NOMO-1 treated with dmso at 0.1 percent for 144 hours (cell line): Measurements from ENCODE around the gene MFGE8.
A peak's percentile ranks its signal among the peaks of the same experiment; 100 is the strongest.
"Not testable (repeated sequence)": the region's sequence is repeated elsewhere in the genome, so short reads cannot be mapped to it uniquely, and the experiment has no call there.

Experiments
- DNase-seq: peaks from one replicate; lab custom pipeline; 2025; ENCODE audit not compliant: unreplicated experiment; lab: John Stamatoyannopoulos, UW

The MFGE8 gene, protein sequence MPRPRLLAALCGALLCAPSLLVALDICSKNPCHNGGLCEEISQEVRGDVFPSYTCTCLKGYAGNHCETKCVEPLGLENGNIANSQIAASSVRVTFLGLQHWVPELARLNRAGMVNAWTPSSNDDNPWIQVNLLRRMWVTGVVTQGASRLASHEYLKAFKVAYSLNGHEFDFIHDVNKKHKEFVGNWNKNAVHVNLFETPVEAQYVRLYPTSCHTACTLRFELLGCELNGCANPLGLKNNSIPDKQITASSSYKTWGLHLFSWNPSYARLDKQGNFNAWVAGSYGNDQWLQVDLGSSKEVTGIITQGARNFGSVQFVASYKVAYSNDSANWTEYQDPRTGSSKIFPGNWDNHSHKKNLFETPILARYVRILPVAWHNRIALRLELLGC

GRCh38 chr15:88913017-88913849, at the start of gene MFGE8:
Gene MFGE8, minus strand, starts transcription at chr15:88913379. Its CDS starts 60 bp downstream, at chr15:88913319.
- DNase-seq, result peak; percentile 45

- DNase-seq, result no peak
These were observed 46.3 kb upstream of the MFGE8 start for GRCh38 chr15:88959445-88959844.

- DNase-seq, result no peak
These were observed 43.7 kb upstream of the MFGE8 start for GRCh38 chr15:88956906-88957305.

- no peak for DNase-seq
These were observed 43.1 kb upstream of the MFGE8 start for GRCh38 chr15:88956263-88956662.

DNA sequence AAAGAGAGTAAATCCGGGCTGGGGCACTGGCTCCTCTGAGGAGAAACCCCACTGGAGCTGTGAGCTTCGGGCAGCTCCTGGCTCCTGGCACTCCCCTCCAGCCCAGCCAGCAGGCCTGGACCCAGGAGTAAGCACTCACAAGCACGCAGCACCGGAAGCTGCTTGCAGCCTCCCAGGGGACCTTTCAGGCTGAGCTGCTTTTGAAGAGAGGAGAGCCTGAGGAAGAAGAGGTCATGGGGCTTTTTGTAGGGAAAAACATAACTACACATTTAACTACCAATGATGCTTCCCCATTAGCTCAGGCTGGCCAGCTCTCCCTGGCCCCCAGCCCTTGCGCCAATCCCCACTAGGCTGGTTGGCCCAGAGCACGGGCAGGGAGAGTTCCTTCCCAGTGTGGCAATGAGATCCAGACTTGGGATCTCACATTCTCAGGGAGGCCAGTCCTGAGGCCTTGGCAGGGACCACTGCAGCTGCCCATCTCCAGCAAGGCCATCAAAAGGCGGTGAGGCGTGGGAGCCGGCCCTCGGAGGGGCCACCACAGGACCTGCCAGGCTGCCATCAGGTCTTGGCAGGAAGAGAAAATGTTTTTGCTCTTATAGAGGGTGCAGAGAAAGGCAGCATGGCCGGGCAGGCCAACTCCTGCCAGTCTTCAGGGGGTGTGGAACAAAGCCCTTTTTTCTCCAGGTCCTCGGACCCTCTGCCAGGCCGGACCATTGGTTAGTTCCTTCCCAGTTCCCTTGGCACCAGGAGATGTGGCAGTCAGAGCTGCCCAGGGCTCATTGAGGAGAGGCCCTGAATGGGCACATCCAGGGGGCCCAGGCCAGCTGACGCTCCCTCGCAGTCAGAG, 41.5 kb upstream of the MFGE8 start:
- DNase-seq, result no peak

DNA sequence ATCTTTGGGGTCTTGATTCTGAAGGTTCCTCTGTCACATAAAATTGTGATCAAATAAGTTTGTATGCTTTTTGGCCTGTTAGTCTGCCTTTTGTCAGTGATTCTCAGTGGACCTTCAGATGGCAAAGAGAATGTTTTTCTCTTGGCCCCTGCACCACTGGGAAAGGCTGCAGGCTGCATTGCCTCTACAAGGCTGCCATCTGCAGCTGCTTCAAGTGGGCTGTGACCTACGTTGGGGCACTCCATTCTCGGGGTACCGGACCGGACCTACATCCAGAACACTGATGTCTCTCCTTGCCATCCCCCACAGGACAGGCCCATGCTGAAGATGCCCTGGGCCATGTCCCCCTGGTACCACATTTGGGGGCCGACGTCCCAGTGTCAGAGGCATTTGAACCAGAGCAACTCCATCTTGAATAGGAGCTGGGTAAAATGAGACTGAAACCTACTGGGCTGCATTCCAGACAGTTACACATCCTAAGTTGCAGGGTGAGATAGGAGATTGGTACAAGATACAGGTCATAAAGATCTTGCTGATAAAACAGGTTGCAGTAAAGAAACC, 37.5 kb upstream of the MFGE8 start:
- no peak for DNase-seq

DNA sequence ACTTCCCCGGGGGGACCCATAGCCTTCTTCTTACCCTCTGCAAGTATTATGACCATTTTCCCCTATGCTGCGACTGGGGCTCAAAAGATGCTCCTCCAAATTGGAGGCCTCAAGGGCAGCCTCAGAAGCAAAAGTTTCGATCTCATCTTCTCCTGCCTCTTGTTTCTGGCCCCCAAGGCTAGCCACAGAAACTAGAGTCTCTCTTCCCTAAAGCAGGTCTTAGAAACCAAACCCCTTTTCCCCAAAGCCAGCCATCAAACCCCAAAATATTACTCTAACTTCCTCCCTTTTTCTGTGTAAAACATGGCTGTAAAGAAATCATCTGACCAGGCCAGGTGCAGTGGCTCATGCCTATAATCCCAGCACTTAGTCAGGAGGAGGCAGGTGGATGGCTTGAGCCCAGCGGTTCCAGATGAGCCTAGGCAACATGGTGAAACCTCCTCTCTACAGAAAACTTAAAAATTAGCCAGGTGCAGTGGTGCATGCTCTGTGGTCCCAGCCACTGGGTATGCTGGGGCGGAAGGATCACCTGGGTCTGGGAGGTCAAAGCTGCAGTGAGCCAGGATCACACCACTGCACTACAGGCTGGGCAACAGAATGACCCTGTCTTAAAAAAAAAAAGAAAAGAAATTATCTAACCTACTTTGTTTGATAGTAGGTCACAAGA, 36.7 kb upstream of the MFGE8 start:
- no peak for DNase-seq

- no peak for DNase-seq
These were observed 27.0 kb upstream of the MFGE8 start for GRCh38 chr15:88940110-88940675.

DNA sequence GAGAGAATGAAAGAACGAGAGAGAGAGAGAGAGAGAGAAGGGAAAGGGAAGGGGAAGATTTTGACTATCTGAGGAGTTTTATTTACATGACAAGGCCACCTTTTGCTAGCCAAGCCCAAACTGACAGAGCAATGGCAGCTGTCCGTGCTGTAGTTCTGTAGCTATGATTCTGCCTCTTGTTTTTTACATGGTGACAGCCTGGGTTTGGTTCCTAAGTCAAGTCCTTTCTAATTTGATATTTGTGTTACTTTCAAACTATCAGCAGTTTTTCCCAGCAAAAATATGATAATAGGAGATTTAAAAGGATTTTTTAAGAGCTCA, 26.3 kb upstream of the MFGE8 start:
- DNase-seq, result no peak

GRCh38 chr15:88938802-88939485, 25.8 kb upstream of the MFGE8 start:
- no peak for DNase-seq

GRCh38 chr15:88934449-88934848, 21.3 kb upstream of the MFGE8 start:
- not testable (repeated sequence) for DNase-seq

- no peak for DNase-seq
These were observed 19.7 kb upstream of the MFGE8 start for GRCh38 chr15:88932875-88933330.

DNA sequence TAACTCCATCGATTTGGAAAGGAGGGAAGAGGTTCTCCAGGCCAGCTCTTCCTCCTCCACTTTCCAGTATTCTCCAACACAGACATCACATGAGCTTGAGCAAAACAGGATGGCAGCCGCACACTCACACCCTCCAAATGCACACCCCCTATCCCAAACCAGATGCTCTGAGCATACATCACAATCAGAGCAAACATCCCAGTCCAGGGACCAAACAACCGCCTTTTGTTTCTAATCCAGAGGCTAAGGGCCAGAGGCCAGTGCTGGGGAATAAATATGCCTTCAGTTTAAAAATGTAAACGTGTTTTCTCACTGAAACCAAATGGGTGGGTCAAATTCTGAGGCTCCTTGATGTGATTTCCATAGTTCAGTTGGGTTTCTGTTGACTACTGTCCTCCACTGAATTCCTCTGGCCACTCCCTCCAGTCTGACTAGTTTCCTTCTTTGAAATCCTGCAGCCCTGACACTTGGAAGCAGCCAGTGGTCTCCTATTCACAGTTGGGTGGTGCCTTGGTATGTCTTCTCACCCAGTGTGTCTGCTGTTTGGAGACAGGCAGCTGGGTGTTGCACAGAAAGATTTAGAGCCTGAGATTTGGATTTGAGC, 19.2 kb upstream of the MFGE8 start:
- no peak for DNase-seq

- no peak for DNase-seq
These were observed 17.4 kb upstream of the MFGE8 start for GRCh38 chr15:88930579-88930978.

GRCh38 chr15:88929358-88930098, 16.3 kb upstream of the MFGE8 start:
- DNase-seq, result not testable (repeated sequence)

- DNase-seq, result not testable (repeated sequence)
These were observed 15.0 kb upstream of the MFGE8 start for GRCh38 chr15:88928192-88928591.

DNA sequence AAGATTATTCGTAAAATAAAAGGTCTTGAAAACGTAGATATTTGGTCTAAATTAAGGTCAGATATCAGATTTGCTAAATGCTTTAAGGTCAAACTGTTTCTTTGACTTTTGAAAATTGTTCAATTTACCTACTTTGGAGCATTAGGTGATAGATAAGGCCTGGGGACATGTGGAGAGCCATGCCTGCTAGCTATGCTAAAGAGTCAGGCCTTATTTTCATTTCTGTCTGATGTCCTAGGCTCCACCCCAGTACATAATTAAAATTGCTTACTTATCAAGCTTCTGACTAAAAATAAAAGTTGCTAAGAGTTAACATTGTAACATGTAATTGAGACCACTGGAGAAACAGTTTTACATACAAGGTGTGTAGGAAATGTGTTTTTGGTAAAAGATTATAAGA, 12.5 kb upstream of the MFGE8 start:
- DNase-seq, result not testable (repeated sequence)

DNA sequence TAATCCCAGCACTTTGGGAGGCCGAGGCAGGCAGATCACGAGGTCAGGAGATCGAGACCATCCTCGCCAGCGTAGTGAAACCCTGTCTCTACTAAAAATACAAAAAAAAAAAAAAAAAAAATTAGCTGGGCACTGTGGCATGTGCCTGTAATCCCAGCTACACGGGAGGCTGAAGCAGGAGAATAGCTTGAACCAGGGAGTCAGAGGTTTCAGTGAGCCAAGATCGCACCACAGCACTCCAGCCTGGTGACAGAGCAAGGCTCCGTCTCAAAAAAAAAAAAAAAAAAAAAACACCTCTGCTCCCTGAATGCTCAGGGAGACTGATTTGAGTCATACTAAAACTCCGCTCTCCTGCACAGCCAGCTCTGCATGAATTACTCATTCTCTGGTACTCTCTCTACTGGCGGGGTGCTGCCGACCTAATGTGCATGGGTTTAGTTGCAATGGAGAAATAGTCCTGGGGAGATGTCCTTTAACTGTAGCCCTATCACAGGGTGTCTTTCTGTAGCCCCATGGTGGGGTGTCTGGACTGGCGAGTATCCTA, 7.8 kb upstream of the MFGE8 start:
- DNase-seq, result not testable (repeated sequence)
